ENCODE data around the gene MACROD1. TPM values are rescaled to one million over a fixed set of nuclear protein-coding genes. Genes with fewer than 3 reads are reported as not detected.
A peak's percentile ranks its signal among the peaks of the same experiment; 100 is the strongest.

MACROD1 gene
- total and polyA plus RNA-seq, 2 of the 13 experiments (the other 11 are each of a cell fraction or from before 2014, with no cell fraction given) = 23.1 to 34.5 TPM

DNA sequence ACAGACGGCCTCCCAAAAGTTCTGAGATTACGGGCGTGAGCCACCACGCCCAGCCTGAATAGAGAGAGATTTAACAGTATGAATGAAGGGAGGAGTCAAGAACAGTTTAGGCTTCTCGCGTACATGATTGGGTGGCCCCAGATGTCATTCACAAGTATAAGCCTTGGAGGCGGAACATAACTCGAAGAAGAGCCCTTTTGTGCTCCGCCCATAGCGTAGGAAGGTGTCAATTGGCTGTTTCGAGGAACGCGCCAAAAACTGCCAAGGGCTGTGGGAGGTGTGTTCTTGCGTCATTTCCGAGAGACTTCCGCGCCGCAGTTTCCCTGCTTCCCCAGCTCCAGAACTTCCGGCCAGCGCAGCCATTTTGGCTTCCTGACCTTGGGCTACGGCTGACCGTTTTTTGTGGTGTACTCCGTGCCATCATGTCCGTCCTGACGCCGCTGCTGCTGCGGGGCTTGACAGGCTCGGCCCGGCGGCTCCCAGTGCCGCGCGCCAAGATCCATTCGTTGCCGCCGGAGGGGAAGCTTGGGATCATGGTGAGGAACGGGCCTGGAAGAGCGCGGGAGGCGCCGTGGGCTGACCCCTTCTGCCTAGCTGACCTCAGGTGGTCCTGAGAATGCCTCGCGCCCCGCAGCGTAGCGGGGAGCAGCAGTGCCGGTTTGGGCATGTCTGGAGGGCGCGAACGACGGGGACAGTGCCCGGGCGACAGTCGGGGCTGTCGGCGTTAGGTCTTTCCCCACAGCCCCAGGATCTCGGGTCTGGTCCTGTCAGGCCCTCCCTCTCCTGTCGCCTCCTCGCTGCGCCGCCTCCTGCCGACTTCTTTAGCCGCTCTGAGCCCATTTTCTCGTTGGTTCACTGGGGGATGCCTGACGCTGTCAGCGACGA is 191.4 kb downstream of the MACROD1 start, which contains the start of gene COX8A (continued):
- TF ChIP-seq, protein P1, sequence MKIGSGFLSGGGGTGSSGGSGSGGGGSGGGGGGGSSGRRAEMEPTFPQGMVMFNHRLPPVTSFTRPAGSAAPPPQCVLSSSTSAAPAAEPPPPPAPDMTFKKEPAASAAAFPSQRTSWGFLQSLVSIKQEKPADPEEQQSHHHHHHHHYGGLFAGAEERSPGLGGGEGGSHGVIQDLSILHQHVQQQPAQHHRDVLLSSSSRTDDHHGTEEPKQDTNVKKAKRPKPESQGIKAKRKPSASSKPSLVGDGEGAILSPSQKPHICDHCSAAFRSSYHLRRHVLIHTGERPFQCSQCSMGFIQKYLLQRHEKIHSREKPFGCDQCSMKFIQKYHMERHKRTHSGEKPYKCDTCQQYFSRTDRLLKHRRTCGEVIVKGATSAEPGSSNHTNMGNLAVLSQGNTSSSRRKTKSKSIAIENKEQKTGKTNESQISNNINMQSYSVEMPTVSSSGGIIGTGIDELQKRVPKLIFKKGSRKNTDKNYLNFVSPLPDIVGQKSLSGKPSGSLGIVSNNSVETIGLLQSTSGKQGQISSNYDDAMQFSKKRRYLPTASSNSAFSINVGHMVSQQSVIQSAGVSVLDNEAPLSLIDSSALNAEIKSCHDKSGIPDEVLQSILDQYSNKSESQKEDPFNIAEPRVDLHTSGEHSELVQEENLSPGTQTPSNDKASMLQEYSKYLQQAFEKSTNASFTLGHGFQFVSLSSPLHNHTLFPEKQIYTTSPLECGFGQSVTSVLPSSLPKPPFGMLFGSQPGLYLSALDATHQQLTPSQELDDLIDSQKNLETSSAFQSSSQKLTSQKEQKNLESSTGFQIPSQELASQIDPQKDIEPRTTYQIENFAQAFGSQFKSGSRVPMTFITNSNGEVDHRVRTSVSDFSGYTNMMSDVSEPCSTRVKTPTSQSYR (CRISPR knock-in tag; IDR thresholded peaks at IDR 0.05; ENCODE audit: borderline replicate concordance) = no peak
- TF ChIP-seq ZNF253 (CRISPR knock-in tag; IDR thresholded peaks at IDR 0.05; ENCODE audit: borderline replicate concordance) = no peak
- TF ChIP-seq SP4 (CRISPR knock-in tag; IDR thresholded peaks at IDR 0.05) = peak; percentile 92
- TF ChIP-seq HDAC6 (IDR thresholded peaks at IDR 0.05; ENCODE audit: low read depth, low read length) = no peak
- no peak for TF ChIP-seq NFE2 (CRISPR knock-in tag; IDR thresholded peaks at IDR 0.05)
- peak; percentile 55; the same call in 1 of the 2 replicates for TF ChIP-seq SNAPC2 (CRISPR knock-in tag; IDR thresholded peaks at IDR 0.05)
- TF ChIP-seq ZBTB14 (CRISPR knock-in tag; IDR thresholded peaks at IDR 0.05) = no peak
- no peak for TF ChIP-seq ZNF678 (CRISPR knock-in tag; IDR thresholded peaks at IDR 0.05)
- no peak for TF ChIP-seq ZNF24 (IDR thresholded peaks at IDR 0.05)
- TF ChIP-seq, protein P2, sequence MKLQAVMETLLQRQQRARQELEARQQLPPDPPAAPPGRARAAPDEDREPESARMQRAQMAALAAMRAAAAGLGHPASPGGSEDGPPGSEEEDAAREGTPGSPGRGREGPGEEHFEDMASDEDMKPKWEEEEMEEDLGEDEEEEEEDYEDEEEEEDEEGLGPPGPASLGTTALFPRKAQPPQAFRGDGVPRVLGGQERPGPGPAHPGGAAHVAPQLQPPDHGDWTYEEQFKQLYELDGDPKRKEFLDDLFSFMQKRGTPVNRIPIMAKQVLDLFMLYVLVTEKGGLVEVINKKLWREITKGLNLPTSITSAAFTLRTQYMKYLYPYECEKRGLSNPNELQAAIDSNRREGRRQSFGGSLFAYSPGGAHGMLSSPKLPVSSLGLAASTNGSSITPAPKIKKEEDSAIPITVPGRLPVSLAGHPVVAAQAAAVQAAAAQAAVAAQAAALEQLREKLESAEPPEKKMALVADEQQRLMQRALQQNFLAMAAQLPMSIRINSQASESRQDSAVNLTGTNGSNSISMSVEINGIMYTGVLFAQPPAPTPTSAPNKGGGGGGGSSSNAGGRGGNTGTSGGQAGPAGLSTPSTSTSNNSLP (IDR thresholded peaks at IDR 0.05; ENCODE audit: low read depth, low read length) = no peak
- 0 out of 2 replicates have a peak, but pooled peaks have one; percentile 19 for TF ChIP-seq NFKBIZ (CRISPR knock-in tag; IDR thresholded peaks at IDR 0.05)
- no peak for TF ChIP-seq RNF2 (conservative IDR thresholded peaks at IDR 0.05; ENCODE audit: low read depth)
- TF ChIP-seq KDM2A (CRISPR knock-in tag; IDR thresholded peaks at IDR 0.05; ENCODE audit: borderline replicate concordance, low read depth) = peak; percentile 89
- peak; percentile 93 for TF ChIP-seq NFATC3 (CRISPR knock-in tag; IDR thresholded peaks at IDR 0.05)
- TF ChIP-seq HMGA1 (CRISPR knock-in tag; conservative IDR thresholded peaks at IDR 0.05) = no peak
- no peak for TF ChIP-seq ZNF383 (CRISPR knock-in tag; IDR thresholded peaks at IDR 0.05; ENCODE audit: borderline replicate concordance)
- TF ChIP-seq BATF2 (CRISPR knock-in tag; IDR thresholded peaks at IDR 0.05) = 0 out of 2 replicates have a peak, but pooled peaks have one; percentile 75
- TF ChIP-seq SOX5 (CRISPR knock-in tag; IDR thresholded peaks at IDR 0.05; ENCODE audit: borderline replicate concordance) = peak; percentile 35; the same call in 1 of the 2 replicates
- TF ChIP-seq KDM4B (CRISPR knock-in tag; IDR thresholded peaks at IDR 0.05) = no peak
- no peak for TF ChIP-seq MLLT10 (CRISPR knock-in tag; IDR thresholded peaks at IDR 0.05)
- no peak for TF ChIP-seq MIXL1 (CRISPR knock-in tag; IDR thresholded peaks at IDR 0.05)
- 0 out of 2 replicates have a peak, but pooled peaks have one; percentile 44 for TF ChIP-seq ZNF589 (CRISPR knock-in tag; conservative IDR thresholded peaks at IDR 0.05)
- TF ChIP-seq NBN (conservative IDR thresholded peaks at IDR 0.05) = no peak
- no peak for TF ChIP-seq PHB2 (IDR thresholded peaks at IDR 0.05; ENCODE audit: partially characterized antibody)
- TF ChIP-seq ZNF580 (CRISPR knock-in tag; IDR thresholded peaks at IDR 0.05; ENCODE audit: borderline replicate concordance, low read depth) = no peak

Measured in HepG2 (cell line).